IMR-90 (cell line): ENCODE data around the gene SLC35F3. TPM values are rescaled to one million over a fixed set of nuclear protein-coding genes. Genes with fewer than 3 reads are reported as not detected.

Experiments
- ATAC-seq: fragments of 200-7000 bp; cut with Tn5 transposase; 2 replicates; pipeline ENCODE4 v1.9.1; 2020; ENCODE audit warnings: low read depth, mild to moderate bottlenecking, moderate library complexity
- BruUV-seq: library from RNA; stranded (reverse); fragments of 400-500 nt; replicated peaks from 2 replicates; lab custom pipeline; 2021; lab: Mats Ljungman, UMichigan
- CTCF ChIA-PET: fragments of 300-600 bp; formaldehyde crosslinking; extraction: SDS; loops from one replicate; lab custom pipeline; 2021; ENCODE audit warnings: antibody characterized with exemption; lab: Yijun Ruan, JAX
- POLR2A ChIA-PET: fragments of 300-600 bp; sonication (Branson Sonifier 250); formaldehyde crosslinking; loops from one replicate; lab custom pipeline; 2022; ENCODE audit warnings: antibody characterized with exemption; ENCODE audit not compliant: unreplicated experiment; lab: Charles Lee
- DNase-seq: peaks from one replicate; pipeline ENCODE4 v3.0.0; 2013
- H2AFZ ChIP-seq: replicated peaks from 2 replicates; pipeline ENCODE3; 2013; ENCODE audit warnings: low read length, mild to moderate bottlenecking; ENCODE audit not compliant: poor library complexity
- H2AK5ac ChIP-seq: 2 replicates; pipeline ENCODE4 v1.6.1; 2013; ENCODE audit warnings: low read depth, low read length, inconsistent platforms
- H2AK9ac ChIP-seq: replicated peaks from 2 replicates; pipeline ENCODE3; 2013; ENCODE audit warnings: mild to moderate bottlenecking, low read depth, low read length, moderate library complexity; ENCODE audit not compliant: poor library complexity
- H2BK120ac ChIP-seq: 2 replicates; pipeline ENCODE4 v1.6.1; 2013; ENCODE audit warnings: low read depth, low read length, inconsistent platforms
- H2BK15ac ChIP-seq: 3 replicates; pipeline ENCODE4 v1.6.1; 2013; ENCODE audit warnings: low read depth, low read length, inconsistent platforms
- H2BK20ac ChIP-seq: 2 replicates; pipeline ENCODE4 v1.6.1; 2013; ENCODE audit warnings: low read depth, mild to moderate bottlenecking, inconsistent platforms, low read length, moderate library complexity
- H2BK5ac ChIP-seq: 2 replicates; pipeline ENCODE4 v1.6.1; 2013; ENCODE audit warnings: mild to moderate bottlenecking, low read depth, low read length, inconsistent platforms; ENCODE audit not compliant: poor library complexity, severe bottlenecking
- H3K14ac ChIP-seq: replicated peaks from 2 replicates; pipeline ENCODE4 v1.6.1; 2013; ENCODE audit warnings: low read depth, low read length, inconsistent platforms
- H3K18ac ChIP-seq: 2 replicates; pipeline ENCODE4 v1.6.1; 2013; ENCODE audit warnings: low read depth, low read length, control low read depth
- H3K23ac ChIP-seq: 2 replicates; pipeline ENCODE4 v1.6.1; 2013; ENCODE audit warnings: low read depth, low read length, inconsistent platforms
- H3K27ac ChIP-seq: 2 replicates; pipeline ENCODE4 v1.5.1; 2013; ENCODE audit warnings: mild to moderate bottlenecking, control low read depth, low read length; ENCODE audit not compliant: insufficient read depth
- H3K27me3 ChIP-seq: 2 replicates; pipeline ENCODE4 v1.6.1; 2013; ENCODE audit warnings: low read length; ENCODE audit not compliant: control insufficient read depth, insufficient read depth
- H3K36me3 ChIP-seq: 2 replicates; pipeline ENCODE4 v1.6.1; 2013; ENCODE audit warnings: low read length, mixed read lengths; ENCODE audit not compliant: control insufficient read depth, insufficient read depth
- H3K4ac ChIP-seq: 2 replicates; pipeline ENCODE4 v1.6.1; 2013; ENCODE audit warnings: low read depth, low read length, inconsistent platforms
- H3K4me1 ChIP-seq: 2 replicates; pipeline ENCODE4 v1.6.1; 2013; ENCODE audit warnings: low read length, mixed read lengths; ENCODE audit not compliant: control insufficient read depth, insufficient read depth
- H3K4me2 ChIP-seq: 2 replicates; pipeline ENCODE4 v1.6.1; 2013; ENCODE audit warnings: low read depth, mild to moderate bottlenecking, control low read depth, low read length, moderate library complexity
- H3K4me3 ChIP-seq: 2 replicates; pipeline ENCODE4 v1.5.1; 2013; ENCODE audit warnings: low read depth, mild to moderate bottlenecking, control low read depth, low read length, moderate library complexity; ENCODE audit not compliant: insufficient read depth
- H3K56ac ChIP-seq: 2 replicates; pipeline ENCODE4 v1.6.1; 2013; ENCODE audit warnings: low read length, inconsistent platforms; ENCODE audit not compliant: insufficient read depth; ENCODE audit errors: extremely low read depth
- H3K79me1 ChIP-seq, 2 experiments: 2 replicates each; pipeline ENCODE4 v1.6.1; 2013; ENCODE audit warnings: low read length in 2 of 2, inconsistent platforms in 1 of 2, low read depth in 1 of 2
- H3K9ac ChIP-seq: 2 replicates; pipeline ENCODE4 v1.6.1; 2013; ENCODE audit warnings: low read depth, low read length, control low read depth
- H3K9me1 ChIP-seq: 2 replicates; pipeline ENCODE4 v1.6.1; 2013; ENCODE audit warnings: low read length, inconsistent platforms; ENCODE audit not compliant: insufficient read depth
- H3K9me3 ChIP-seq: 2 replicates; pipeline ENCODE4 v1.6.1; 2013; ENCODE audit warnings: low read length; ENCODE audit not compliant: control insufficient read depth, insufficient read depth
- H4K20me1 ChIP-seq: 2 replicates; pipeline ENCODE4 v1.6.1; 2013; ENCODE audit warnings: low read length, inconsistent platforms; ENCODE audit not compliant: insufficient read depth
- H4K5ac ChIP-seq: 2 replicates; pipeline ENCODE4 v1.6.1; 2013; ENCODE audit warnings: mild to moderate bottlenecking, low read depth, low read length, control low read depth
- H4K8ac ChIP-seq, 2 experiments: 2 replicates each; pipeline ENCODE4 v1.6.1; 2013; ENCODE audit warnings: low read depth in 2 of 2, low read length in 2 of 2, control low read depth in 1 of 2, inconsistent platforms in 1 of 2
- H4K91ac ChIP-seq: 2 replicates; pipeline ENCODE4 v1.6.1; 2013; ENCODE audit warnings: low read depth, low read length, inconsistent platforms; ENCODE audit not compliant: insufficient read depth
- CHD1 ChIP-seq: IDR thresholded peaks from 2 replicates; pipeline ENCODE4 v1.6.1; 2012; ENCODE audit warnings: low read depth, low read length, improper control_type of control experiment
- FOS ChIP-seq: fragments of 150-350 bp; IDR thresholded peaks from 2 replicates; pipeline ENCODE4 v1.6.1; 2016; ENCODE audit warnings: low read depth, low read length
- WGBS, 2 experiments: methylation state at CpG; one replicate each; pipeline versions ENCODE4 v1.1.5 to v1.1.7; 2013; ENCODE audit warnings: missing lambda C conversion rate in 2 of 2; ENCODE audit not compliant: insufficient read length in 1 of 2; ENCODE audit errors: extremely low coverage in 2 of 2; 5-methylcytosine and 5-hydroxymethylcytosine counted together
- dilution Hi-C: fragments of 300-500 bp; cut with HindIII; formaldehyde crosslinking; loops from one replicate; pipeline ENCODE4 v1.14.3; 2018; ENCODE audit warnings: low sequenced_read_pairs; ENCODE audit not compliant: unreplicated experiment
- in situ Hi-C: fragments of 300-500 bp; cut with MboI; formaldehyde crosslinking; loops from 3 replicates; pipeline ENCODE4 v1.14.3; 2019; ENCODE audit warnings: low sequenced_read_pairs, inconsistent platforms, mixed read lengths
- intact Hi-C: fragments of 100-400 bp; cut with micrococcal nuclease; formaldehyde crosslinking; loops from 2 replicates; pipeline ENCODE4 v1.10.0; 2022
- polyA plus RNA-seq, 3 experiments: library from polyadenylated mRNA; depleted of rRNA; stranded (reverse); fragments of >200 nt; gene quantifications; 2 replicates each; pipeline ENCODE4 v1.2.3, GENCODE V29; 2012; ENCODE audit warnings: low replicate concordance in 1 of 3
- total RNA-seq: library from RNA; depleted of rRNA; stranded (reverse); fragments of >200 nt; gene quantifications from 2 replicates; pipeline ENCODE4 v1.2.3, GENCODE V29; 2012
- TF ChIP-seq, protein P1 (sequence below): fragments of 150-350 bp; IDR thresholded peaks from 2 replicates; pipeline ENCODE4 v1.6.1; 2017; ENCODE audit warnings: mild to moderate bottlenecking, antibody characterized with exemption, low read length, low read depth

The SLC35F3 gene
- total and polyA plus RNA-seq, 2 of the 4 experiments (the other 2 are of a cell fraction) = under 0.01 to 0.17 TPM

- Histone ChIP-seq H3K27me3 (no peaks in the 10 kb centered on the region), H2AK5ac (no peak overlapping the region), H3K18ac (no peak overlapping the region), H3K4me2 (no peak overlapping the region), H2AFZ (no peak overlapping the region), H2AK9ac (no peak overlapping the region), H3K14ac (no peak overlapping the region), H3K27ac (no peak overlapping the region), H3K9me3 (peaks cover 10% of the 10 kb centered on the region), H3K9me1 (no peaks in the 10 kb centered on the region), H2BK15ac (no peak overlapping the region), H4K20me1 (no peaks in the 10 kb centered on the region), H4K91ac (no peak overlapping the region), H3K9ac (no peak overlapping the region), H4K8ac (no peak overlapping the region), H3K4me1 (no peaks in the 10 kb centered on the region), H3K36me3 (no peaks in the 10 kb centered on the region), H3K4ac (no peak overlapping the region), H2BK20ac (no peak overlapping the region), H3K4me3 (no peak overlapping the region), H2BK5ac (no peak overlapping the region), H3K79me1 (no peaks in the 10 kb centered on the region), H3K56ac (no peak overlapping the region), H2BK120ac (no peak overlapping the region), H4K5ac (no peak overlapping the region), H3K23ac (no peak overlapping the region)
- intact Hi-C loops = no loop called here
- TF ChIP-seq FOS (no peak), CHD1 (no peak)
- TF ChIP-seq, protein P1, sequence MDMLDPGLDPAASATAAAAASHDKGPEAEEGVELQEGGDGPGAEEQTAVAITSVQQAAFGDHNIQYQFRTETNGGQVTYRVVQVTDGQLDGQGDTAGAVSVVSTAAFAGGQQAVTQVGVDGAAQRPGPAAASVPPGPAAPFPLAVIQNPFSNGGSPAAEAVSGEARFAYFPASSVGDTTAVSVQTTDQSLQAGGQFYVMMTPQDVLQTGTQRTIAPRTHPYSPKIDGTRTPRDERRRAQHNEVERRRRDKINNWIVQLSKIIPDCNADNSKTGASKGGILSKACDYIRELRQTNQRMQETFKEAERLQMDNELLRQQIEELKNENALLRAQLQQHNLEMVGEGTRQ = no peak
- CTCF ChIA-PET = no interaction called here
- no TSS peak for BruUV-seq
- POLR2A ChIA-PET = no interaction called here
- dilution Hi-C loops = no loop called here
- DNase-seq = no peak
- WGBS, 2 experiments = 54% methylated on average over 4 of the region's 4 CpGs; no CpG with 5 or more reads in 1 of the 2 experiments
- in situ Hi-C loops = no loop called here
- no peak for ATAC-seq
These were observed 40.1 kb downstream of the SLC35F3 start for GRCh38 chr1:233944601-233945000.
